WTC11 (cell line): ENCODE measurements around the gene MARVELD1. TPM values are rescaled to one million over a fixed set of nuclear protein-coding genes. Genes with fewer than 3 reads are reported as not detected.

Experiments used
- ATAC-seq: fragments of 200-7000 bp; cut with Tn5 transposase; 2 replicates; pipeline ENCODE4 v1.10.0; 2021; ENCODE audit warnings: mild to moderate bottlenecking, moderate library complexity
- CTCF ChIA-PET: fragments of 300-600 bp; sonication (Branson Sonifier 250); formaldehyde crosslinking; loops from one replicate; lab custom pipeline; 2021; ENCODE audit warnings: antibody characterized with exemption; lab: Charles Lee
- POLR2A ChIA-PET: fragments of 350-600 bp; sonication (Branson Sonifier 250); formaldehyde crosslinking; loops from one replicate; lab custom pipeline; 2021; ENCODE audit warnings: antibody characterized with exemption; lab: Charles Lee
- DNase-seq: peaks from one replicate; pipeline ENCODE4 v3.0.0; 2021; ENCODE audit warnings: low spot score
- H3K27ac Mint-ChIP-seq: 2 replicates; pipeline ENCODE4 v1.8.0; 2021; ENCODE audit warnings: mixed read lengths
- H3K27me3 Mint-ChIP-seq: 2 replicates; pipeline ENCODE4 v1.8.0; 2021; ENCODE audit warnings: low read depth, mild to moderate bottlenecking, moderate library complexity, mixed read lengths
- H3K36me3 Mint-ChIP-seq: 2 replicates; pipeline ENCODE4 v1.8.0; 2021; ENCODE audit warnings: mixed read lengths
- H3K4me1 Mint-ChIP-seq: 2 replicates; pipeline ENCODE4 v1.8.0; 2022; ENCODE audit warnings: mixed read lengths
- H3K4me3 Mint-ChIP-seq: 2 replicates; pipeline ENCODE4 v1.8.0; 2021; ENCODE audit warnings: mild to moderate bottlenecking, moderate library complexity, mixed read lengths
- H3K9me3 Mint-ChIP-seq: 2 replicates; pipeline ENCODE4 v1.8.0; 2021; ENCODE audit warnings: mixed read lengths
- CREM ChIP-seq: sonication (generic); formaldehyde crosslinking; IDR thresholded peaks from 2 replicates; pipeline ENCODE4 v1.8.1; 2022; ENCODE audit warnings: mild to moderate bottlenecking, missing genetic modification reagents, moderate library complexity
- FOXJ3 ChIP-seq: sonication (generic); formaldehyde crosslinking; IDR thresholded peaks from 2 replicates; pipeline ENCODE4 v1.9.0; 2021; ENCODE audit warnings: missing genetic modification reagents, mild to moderate bottlenecking, borderline replicate concordance
- FOXK1 ChIP-seq: sonication (generic); formaldehyde crosslinking; IDR thresholded peaks from 2 replicates; pipeline ENCODE4 v1.8.0; 2022; ENCODE audit warnings: mild to moderate bottlenecking, moderate library complexity, missing genetic modification reagents
- GRHL2 ChIP-seq: fragments of 250-450 bp; sonication (Bioruptor Pico); IDR thresholded peaks from 2 replicates; pipeline ENCODE4 v1.8.0; 2022; ENCODE audit warnings: mild to moderate bottlenecking, moderate library complexity; ENCODE audit not compliant: insufficient replicate concordance, severe bottlenecking
- IRF2 ChIP-seq: sonication (generic); formaldehyde crosslinking; IDR thresholded peaks from 2 replicates; pipeline ENCODE4 v1.8.0; 2022; ENCODE audit warnings: low read depth, missing genetic modification reagents, borderline replicate concordance
- NR1H2 ChIP-seq: sonication (generic); formaldehyde crosslinking; IDR thresholded peaks from 2 replicates; pipeline ENCODE4 v1.9.0; 2021; ENCODE audit warnings: mild to moderate bottlenecking, moderate library complexity, missing genetic modification reagents
- OVOL2 ChIP-seq: fragments of 250-450 bp; sonication (Bioruptor Pico); IDR thresholded peaks from 2 replicates; pipeline ENCODE4 v1.9.0; 2021; ENCODE audit warnings: mild to moderate bottlenecking, borderline replicate concordance
- SOX15 ChIP-seq: fragments of 250-450 bp; sonication (Bioruptor Pico); IDR thresholded peaks from 2 replicates; pipeline ENCODE4 v1.9.0; 2021; ENCODE audit warnings: mild to moderate bottlenecking
- SP1 ChIP-seq: sonication (generic); formaldehyde crosslinking; conservative IDR thresholded peaks from 2 replicates; pipeline ENCODE4 v1.8.1; 2022; ENCODE audit warnings: missing genetic modification reagents
- TEAD1 ChIP-seq: sonication (generic); formaldehyde crosslinking; IDR thresholded peaks from 2 replicates; pipeline ENCODE4 v1.8.0; 2022; ENCODE audit warnings: mild to moderate bottlenecking, missing genetic modification reagents
- TP53 ChIP-seq: sonication (generic); formaldehyde crosslinking; IDR thresholded peaks from 2 replicates; pipeline ENCODE4 v1.8.1; 2023; ENCODE audit warnings: mild to moderate bottlenecking, missing genetic modification reagents
- ZNF138 ChIP-seq: sonication (generic); formaldehyde crosslinking; conservative IDR thresholded peaks from 2 replicates; pipeline ENCODE4 v1.8.1; 2022; ENCODE audit warnings: mild to moderate bottlenecking, moderate library complexity, missing genetic modification reagents
- ZNF232 ChIP-seq: sonication (generic); formaldehyde crosslinking; IDR thresholded peaks from 2 replicates; pipeline ENCODE4 v1.8.0; 2022; ENCODE audit warnings: mild to moderate bottlenecking, missing genetic modification reagents
- ZNF396 ChIP-seq: fragments of 250-450 bp; sonication (Bioruptor Pico); IDR thresholded peaks from 2 replicates; pipeline ENCODE4 v1.8.0; 2021; ENCODE audit warnings: mild to moderate bottlenecking, moderate library complexity, borderline replicate concordance
- total RNA-seq: library from RNA; stranded (reverse); gene quantifications from 3 replicates; pipeline ENCODE4 v1.2.3, GENCODE V29; 2021
- TF ChIP-seq, protein P1 (sequence below): fragments of 250-450 bp; sonication (Bioruptor Pico); conservative IDR thresholded peaks from 2 replicates; pipeline ENCODE4 v1.9.0; 2021; ENCODE audit warnings: mild to moderate bottlenecking
- TF ChIP-seq, protein P2 (sequence below): fragments of 250-450 bp; sonication (Bioruptor Pico); IDR thresholded peaks from 2 replicates; pipeline ENCODE4 v1.8.0; 2021; ENCODE audit warnings: mild to moderate bottlenecking
- TF ChIP-seq, protein P3 (sequence below): sonication (generic); formaldehyde crosslinking; IDR thresholded peaks from 2 replicates; pipeline ENCODE4 v1.8.1; 2023; ENCODE audit warnings: mild to moderate bottlenecking, missing genetic modification reagents
- TF ChIP-seq, protein P4 (sequence below): sonication (generic); formaldehyde crosslinking; IDR thresholded peaks from 2 replicates; pipeline ENCODE4 v1.8.0; 2022; ENCODE audit warnings: mild to moderate bottlenecking, missing genetic modification reagents
- TF ChIP-seq, protein P5 (sequence below): sonication (generic); formaldehyde crosslinking; conservative IDR thresholded peaks from 2 replicates; pipeline ENCODE4 v1.8.1; 2023; ENCODE audit warnings: mild to moderate bottlenecking, low read depth, missing genetic modification reagents, moderate library complexity

The MARVELD1 gene
- total RNA-seq, 1 experiment from 2014 or later: 37.7 TPM

DNA sequence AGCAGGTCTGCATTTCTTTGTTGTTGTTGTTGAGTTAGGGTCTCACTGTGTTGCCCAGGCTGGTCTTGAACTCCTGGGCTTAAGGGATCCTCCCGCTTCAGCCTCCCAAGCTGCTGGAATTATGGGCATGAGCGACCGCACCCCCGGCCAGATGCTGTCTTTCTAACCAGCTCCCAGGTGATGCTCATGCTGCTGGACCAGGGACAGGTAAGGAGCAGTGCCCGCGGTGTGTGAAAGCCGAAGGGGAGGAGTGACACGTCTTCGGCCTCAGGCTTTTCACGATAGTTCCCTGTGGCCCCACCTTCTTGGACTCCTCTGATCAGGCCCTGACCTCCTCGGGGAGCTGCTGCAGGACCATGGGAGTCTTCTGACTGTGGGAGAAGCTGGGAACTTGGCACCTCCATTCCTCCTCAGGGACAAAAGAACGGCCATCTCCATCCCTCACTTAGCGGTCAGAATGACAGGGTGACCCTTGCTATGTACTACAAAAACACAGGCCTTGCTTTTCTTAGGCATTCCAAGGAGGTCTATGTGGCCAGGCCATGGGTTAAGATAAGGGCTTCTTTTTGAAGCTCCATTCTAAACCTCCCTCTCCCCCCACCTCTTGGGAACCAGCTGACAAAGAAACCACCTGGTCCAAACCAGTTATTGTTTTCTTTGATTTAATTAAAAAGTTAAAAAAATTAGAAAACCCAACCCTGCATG lies 52.7 kb downstream of the MARVELD1 start:
- CTCF ChIA-PET: interaction anchor here (1.0 to 1.8 kb wide), 4 partner anchors 57 to 279 kb away, joined by 3 to 5 read pairs (median 3); no protein-coding TSS in a partner anchor
- ATAC-seq (no peak), DNase-seq (no peak)
- TF ChIP-seq, protein P1, sequence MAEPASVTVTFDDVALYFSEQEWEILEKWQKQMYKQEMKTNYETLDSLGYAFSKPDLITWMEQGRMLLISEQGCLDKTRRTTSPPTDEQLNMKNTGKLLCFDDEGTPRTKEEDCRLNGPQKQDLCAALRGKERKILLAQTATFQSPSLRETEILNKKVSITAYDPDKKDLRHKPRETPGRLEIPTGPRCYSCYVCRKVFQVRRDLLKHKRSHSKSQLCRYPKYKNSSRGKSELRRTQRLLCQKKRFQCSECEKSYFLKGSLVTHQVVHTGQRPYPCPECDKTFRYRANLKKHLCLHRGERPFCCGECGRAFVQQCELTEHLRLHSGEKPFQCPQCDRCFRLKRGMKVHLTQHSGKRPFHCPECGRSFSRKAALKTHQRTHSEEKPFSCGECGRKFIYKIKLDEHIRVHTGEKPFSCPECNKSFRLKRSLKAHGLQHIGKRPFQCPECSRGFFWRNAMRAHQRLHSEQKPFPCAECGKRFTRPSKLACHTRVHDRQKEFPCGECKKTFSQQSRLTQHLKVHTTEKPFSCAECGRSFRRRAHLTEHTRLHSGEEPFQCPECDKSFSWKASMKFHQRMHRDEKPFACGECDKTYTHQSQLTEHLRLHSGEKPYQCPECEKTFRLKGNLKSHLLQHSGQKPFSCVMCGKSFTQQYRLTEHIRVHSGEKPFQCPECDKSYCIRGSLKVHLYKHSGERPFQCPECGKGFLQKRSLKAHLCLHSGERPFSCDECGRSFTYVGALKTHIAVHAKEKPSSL (CRISPR knock-in tag): no peak
- no peak for TF ChIP-seq OVOL2 (CRISPR knock-in tag)
- TF ChIP-seq TP53 (CRISPR knock-in tag): no peak
- TF ChIP-seq SOX15 (CRISPR knock-in tag): no peak
- Mint-ChIP-seq H3K4me1 (peaks cover 21% of the 10 kb centered on the region), H3K4me3 (no peak overlapping the region), H3K27ac (no peak overlapping the region), H3K36me3 (peaks cover 6% of the 10 kb centered on the region), H3K27me3 (peaks cover 37% of the 10 kb centered on the region), H3K9me3 (no peaks in the 10 kb centered on the region)
- POLR2A ChIA-PET: no interaction called here

DNA sequence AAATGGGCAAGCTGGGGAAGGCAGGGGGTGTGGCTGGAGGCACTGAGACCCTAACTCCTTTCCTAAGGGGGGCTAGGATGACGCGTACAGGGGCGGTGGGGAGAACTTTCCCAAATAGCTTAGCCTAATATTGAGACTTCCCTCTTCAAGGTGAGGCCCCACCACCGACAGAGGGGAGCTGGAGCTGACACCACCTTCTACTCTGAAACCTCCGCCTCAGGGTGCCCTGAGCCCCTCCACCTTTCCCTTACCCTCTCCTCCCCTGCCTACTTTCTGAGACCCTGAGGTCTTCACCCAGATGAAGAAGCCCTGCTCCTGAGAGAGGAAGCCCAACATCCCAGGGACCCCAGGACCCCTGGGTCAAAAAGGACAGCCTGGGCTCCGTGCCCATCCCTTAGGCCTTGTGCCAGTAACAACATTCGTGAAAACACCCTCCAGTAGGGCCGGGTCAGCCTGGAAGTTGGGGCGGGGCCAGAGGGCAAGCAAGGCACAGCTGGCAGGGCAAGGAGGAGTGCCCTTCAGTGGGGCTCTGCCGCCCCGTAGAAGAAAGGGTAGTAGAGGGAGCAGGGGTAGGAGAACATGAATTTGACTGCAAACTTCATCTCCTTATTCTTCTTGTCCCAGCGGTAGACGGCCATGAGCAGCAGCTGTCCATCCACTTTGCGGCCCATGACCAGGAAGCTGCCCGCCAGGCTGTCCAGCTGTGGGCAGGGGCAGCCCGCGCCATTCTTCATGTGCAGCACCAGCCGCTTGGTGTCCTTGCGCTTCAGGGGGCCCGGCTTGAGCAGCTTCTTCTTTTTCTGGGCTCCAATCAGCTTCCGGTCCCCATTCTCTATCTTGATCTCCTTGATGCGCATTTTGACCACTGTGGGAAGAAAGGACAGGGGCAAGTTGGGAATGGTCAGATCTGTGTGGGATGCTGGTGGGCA lies 53.7 kb downstream of the MARVELD1 start:
- H3K4me3 Mint-ChIP-seq: no peak overlapping the region
- H3K27me3 Mint-ChIP-seq: peaks cover 43% of the 10 kb centered on the region
- H3K36me3 Mint-ChIP-seq: no peaks in the 10 kb centered on the region
- TF ChIP-seq FOXK1 (no peak), ZNF232 (no peak), IRF2 (CRISPR knock-in tag) (no peak), SP1 (CRISPR knock-in tag) (no peak), GRHL2 (CRISPR knock-in tag) (no peak), TEAD1 (CRISPR knock-in tag) (no peak), FOXJ3 (CRISPR knock-in tag) (no peak), SOX15 (CRISPR knock-in tag) (no peak), CREM (CRISPR knock-in tag) (no peak), NR1H2 (no peak), ZNF396 (CRISPR knock-in tag) (no peak), ZNF138 (no peak)
- TF ChIP-seq, protein P2, sequence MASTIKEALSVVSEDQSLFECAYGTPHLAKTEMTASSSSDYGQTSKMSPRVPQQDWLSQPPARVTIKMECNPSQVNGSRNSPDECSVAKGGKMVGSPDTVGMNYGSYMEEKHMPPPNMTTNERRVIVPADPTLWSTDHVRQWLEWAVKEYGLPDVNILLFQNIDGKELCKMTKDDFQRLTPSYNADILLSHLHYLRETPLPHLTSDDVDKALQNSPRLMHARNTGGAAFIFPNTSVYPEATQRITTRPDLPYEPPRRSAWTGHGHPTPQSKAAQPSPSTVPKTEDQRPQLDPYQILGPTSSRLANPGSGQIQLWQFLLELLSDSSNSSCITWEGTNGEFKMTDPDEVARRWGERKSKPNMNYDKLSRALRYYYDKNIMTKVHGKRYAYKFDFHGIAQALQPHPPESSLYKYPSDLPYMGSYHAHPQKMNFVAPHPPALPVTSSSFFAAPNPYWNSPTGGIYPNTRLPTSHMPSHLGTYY (CRISPR knock-in tag): no peak
- TF ChIP-seq, protein P3, sequence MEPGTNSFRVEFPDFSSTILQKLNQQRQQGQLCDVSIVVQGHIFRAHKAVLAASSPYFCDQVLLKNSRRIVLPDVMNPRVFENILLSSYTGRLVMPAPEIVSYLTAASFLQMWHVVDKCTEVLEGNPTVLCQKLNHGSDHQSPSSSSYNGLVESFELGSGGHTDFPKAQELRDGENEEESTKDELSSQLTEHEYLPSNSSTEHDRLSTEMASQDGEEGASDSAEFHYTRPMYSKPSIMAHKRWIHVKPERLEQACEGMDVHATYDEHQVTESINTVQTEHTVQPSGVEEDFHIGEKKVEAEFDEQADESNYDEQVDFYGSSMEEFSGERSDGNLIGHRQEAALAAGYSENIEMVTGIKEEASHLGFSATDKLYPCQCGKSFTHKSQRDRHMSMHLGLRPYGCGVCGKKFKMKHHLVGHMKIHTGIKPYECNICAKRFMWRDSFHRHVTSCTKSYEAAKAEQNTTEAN (CRISPR knock-in tag): no peak
- TF ChIP-seq, protein P4, sequence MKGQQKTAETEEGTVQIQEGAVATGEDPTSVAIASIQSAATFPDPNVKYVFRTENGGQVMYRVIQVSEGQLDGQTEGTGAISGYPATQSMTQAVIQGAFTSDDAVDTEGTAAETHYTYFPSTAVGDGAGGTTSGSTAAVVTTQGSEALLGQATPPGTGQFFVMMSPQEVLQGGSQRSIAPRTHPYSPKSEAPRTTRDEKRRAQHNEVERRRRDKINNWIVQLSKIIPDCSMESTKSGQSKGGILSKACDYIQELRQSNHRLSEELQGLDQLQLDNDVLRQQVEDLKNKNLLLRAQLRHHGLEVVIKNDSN (CRISPR knock-in tag): no peak
- TF ChIP-seq, protein P5, sequence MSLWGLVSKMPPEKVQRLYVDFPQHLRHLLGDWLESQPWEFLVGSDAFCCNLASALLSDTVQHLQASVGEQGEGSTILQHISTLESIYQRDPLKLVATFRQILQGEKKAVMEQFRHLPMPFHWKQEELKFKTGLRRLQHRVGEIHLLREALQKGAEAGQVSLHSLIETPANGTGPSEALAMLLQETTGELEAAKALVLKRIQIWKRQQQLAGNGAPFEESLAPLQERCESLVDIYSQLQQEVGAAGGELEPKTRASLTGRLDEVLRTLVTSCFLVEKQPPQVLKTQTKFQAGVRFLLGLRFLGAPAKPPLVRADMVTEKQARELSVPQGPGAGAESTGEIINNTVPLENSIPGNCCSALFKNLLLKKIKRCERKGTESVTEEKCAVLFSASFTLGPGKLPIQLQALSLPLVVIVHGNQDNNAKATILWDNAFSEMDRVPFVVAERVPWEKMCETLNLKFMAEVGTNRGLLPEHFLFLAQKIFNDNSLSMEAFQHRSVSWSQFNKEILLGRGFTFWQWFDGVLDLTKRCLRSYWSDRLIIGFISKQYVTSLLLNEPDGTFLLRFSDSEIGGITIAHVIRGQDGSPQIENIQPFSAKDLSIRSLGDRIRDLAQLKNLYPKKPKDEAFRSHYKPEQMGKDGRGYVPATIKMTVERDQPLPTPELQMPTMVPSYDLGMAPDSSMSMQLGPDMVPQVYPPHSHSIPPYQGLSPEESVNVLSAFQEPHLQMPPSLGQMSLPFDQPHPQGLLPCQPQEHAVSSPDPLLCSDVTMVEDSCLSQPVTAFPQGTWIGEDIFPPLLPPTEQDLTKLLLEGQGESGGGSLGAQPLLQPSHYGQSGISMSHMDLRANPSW (CRISPR knock-in tag): no peak
- H3K27ac Mint-ChIP-seq: no peak overlapping the region
- CTCF ChIA-PET: interaction anchor here (1.2 kb wide), 2 partner anchors 25 to 66 kb away, joined by 3 read pairs; no protein-coding TSS in a partner anchor
- ATAC-seq: no peak
- peaks cover 18% of the 10 kb centered on the region for H3K4me1 Mint-ChIP-seq
- no peaks in the 10 kb centered on the region for H3K9me3 Mint-ChIP-seq
- no peak for DNase-seq
- POLR2A ChIA-PET: no interaction called here
